ENCODE measurements around the gene ATG3.
"Not testable (repeated sequence)": the region's sequence is repeated elsewhere in the genome, so short reads cannot be mapped to it uniquely, and the experiment has no call there.

ATG3 gene

DNA sequence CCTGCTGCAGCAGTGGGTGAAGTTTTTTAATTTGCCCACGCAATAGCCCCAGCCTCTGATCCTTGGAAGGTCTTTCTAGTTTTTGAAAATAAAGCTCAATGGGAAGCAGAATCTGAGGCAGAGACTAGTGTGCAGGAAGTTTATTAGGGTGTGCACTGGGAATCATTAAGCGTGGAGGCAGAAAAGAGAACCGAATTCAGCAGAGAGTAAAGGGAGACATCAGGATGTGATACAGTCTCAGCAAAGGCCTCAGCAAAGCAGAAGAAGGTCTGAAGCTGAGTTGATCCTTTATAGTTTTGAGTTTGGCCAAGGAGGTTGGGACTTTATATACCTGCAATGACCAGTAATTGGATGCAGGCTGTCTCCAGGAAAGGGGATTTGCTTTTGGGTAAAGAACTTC lies 57.6 kb downstream of the ATG3 start:
- no peak overlapping the region for H3K4me3 ChIP-seq (ENCODE audit: low read depth, low read length)
- in situ Hi-C loops (cut with HindIII; ENCODE audit: low sequenced_read_pairs): no loop called here
- no peak for DNase-seq (ENCODE audit: low read depth, low spot score)
- TF ChIP-seq, protein P1, sequence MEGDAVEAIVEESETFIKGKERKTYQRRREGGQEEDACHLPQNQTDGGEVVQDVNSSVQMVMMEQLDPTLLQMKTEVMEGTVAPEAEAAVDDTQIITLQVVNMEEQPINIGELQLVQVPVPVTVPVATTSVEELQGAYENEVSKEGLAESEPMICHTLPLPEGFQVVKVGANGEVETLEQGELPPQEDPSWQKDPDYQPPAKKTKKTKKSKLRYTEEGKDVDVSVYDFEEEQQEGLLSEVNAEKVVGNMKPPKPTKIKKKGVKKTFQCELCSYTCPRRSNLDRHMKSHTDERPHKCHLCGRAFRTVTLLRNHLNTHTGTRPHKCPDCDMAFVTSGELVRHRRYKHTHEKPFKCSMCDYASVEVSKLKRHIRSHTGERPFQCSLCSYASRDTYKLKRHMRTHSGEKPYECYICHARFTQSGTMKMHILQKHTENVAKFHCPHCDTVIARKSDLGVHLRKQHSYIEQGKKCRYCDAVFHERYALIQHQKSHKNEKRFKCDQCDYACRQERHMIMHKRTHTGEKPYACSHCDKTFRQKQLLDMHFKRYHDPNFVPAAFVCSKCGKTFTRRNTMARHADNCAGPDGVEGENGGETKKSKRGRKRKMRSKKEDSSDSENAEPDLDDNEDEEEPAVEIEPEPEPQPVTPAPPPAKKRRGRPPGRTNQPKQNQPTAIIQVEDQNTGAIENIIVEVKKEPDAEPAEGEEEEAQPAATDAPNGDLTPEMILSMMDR (IDR thresholded peaks at IDR 0.05; ENCODE audit: low read depth, low read length): no peak

DNA sequence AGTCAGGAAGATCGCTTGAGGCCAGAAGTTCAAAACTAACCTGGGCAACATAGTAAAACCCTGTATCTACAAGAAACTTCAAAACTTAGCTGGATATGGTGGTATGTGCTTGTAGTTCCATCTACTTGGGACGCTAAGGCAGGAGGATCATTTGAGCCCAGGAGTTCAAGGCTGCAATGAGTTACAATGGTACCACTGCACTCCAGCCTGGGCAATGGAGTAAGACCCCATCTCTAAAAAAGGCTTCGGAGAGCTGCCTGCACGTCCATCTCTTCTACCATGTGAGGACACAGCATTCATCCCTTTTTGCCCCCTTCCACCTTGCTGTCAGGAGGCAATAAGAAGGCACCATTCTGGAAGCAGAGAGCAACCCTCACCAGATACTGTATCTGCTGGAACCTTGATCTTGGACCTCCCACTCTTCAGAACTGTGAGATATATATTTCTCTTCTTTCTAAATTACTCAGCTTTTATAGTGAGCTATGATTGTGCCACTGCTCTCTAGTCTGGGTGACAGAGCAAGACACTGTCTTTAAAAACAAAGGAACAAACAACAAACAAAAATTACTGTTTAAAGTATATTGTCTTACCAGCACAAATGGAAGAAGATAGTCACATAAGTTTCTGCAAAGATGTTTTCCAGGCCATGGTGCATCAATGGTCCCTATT lies 58.3 kb downstream of the ATG3 start:
- no peak for DNase-seq (ENCODE audit: low read depth, low spot score)
- TF ChIP-seq, protein P1 (IDR thresholded peaks at IDR 0.05; ENCODE audit: low read depth, low read length): no peak
- in situ Hi-C loops (cut with HindIII; ENCODE audit: low sequenced_read_pairs): no loop called here
- H3K4me3 ChIP-seq (ENCODE audit: low read depth, low read length): no peak overlapping the region

DNA sequence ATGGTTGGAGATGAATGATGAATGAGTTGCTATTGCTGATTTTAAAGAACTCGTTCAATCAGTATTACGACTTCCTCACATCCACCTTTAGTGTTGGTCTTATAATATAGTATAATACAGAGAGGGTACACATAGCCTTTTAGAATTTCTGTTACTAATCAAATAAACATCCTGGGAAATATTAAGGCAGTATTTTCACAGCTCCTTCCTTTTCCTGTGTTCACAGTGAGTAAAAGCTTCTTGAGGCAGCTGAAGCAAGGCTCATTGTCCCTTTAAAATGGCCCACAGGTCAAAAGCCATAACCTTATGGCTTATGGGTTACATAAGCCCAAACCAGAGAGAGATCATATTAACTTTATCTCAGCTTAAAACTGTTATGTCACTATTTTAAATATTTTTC lies 61.1 kb downstream of the ATG3 start:
- TF ChIP-seq, protein P1 (IDR thresholded peaks at IDR 0.05; ENCODE audit: low read depth, low read length): no peak
- in situ Hi-C loops (cut with HindIII; ENCODE audit: low sequenced_read_pairs): no loop called here
- H3K4me3 ChIP-seq (ENCODE audit: low read depth, low read length): no peak overlapping the region
- no peak for DNase-seq (ENCODE audit: low read depth, low spot score)

DNA sequence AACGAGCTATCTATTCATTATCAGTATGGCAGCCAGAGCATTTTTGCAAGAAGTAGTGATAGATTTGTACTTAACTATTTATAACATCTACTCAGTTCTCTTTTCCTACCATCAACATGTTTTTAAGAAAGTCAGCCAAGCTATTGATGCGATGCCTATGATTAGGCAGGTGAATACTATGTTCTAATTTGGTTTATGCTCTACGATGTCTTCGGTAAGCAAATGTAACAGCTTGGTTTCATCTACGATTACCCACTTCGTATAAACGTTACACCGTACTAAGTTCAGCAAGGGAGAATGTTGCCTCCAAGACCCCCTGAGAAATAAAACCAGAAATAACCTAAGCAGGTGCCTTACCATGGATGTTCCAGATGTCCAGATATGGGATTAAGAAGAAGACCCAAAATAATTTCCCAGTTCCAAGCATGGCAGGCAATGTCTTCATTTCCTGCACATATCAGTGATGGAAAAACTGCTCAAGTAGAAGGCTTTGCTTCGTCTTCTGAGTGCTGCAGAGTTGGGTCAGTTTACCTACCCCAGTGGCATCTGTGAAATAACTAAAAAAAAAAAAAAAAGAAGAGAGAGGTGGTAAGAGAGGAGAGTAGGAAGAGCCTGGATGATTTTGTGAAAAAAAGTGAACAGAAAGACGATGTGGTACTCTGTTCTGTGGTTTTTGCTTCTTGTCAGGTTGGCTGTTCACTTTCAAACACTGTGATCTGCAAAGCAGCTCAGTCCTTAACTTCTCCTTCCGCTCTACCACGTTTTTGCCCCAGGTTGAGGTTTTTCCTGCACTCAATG lies 62.6 kb downstream of the ATG3 start, which contains the start of gene BTLA:
Gene BTLA (minus strand): TSS at position 559 of the 798 bp plus-strand sequence. CDS start 114 bp downstream, at position 445.
- DNase-seq (ENCODE audit: low read depth, low spot score): no peak
- in situ Hi-C loops (cut with HindIII; ENCODE audit: low sequenced_read_pairs): no loop called here
- TF ChIP-seq, protein P1 (IDR thresholded peaks at IDR 0.05; ENCODE audit: low read depth, low read length): no peak
- H3K4me3 ChIP-seq (ENCODE audit: low read depth, low read length): no peak within 1 kb of the TSS

DNA sequence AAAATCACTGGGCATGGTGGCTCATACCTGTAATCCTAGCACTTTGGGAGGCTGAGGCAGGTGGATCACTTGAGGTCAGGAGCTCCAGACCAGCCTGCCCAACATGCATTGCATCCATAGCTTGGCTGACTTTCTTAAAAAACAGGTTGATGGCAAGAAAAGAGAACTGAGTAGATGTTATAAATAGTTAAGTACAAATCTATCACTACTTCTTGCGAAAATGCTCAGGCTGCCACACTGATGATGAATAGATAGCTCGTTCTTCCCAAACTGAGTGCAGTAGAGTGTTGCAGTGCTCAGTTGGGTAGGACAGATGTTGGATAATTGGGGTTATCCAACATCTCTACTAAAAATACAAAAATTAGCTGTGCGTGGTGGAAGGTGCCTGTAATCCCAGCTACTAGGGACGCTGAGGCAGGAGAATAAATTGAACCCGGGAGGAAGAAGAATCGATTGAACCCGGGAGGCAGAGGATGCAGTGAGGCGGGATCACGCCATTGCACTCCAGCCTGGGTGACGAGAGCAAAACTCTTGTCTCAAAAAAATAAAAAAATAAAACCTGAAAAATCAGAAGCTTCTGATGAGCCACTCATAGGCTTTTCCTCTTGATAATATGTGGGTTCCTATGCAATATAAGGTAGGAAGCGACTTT lies 63.7 kb downstream of the ATG3 start:
- TF ChIP-seq, protein P1 (IDR thresholded peaks at IDR 0.05; ENCODE audit: low read depth, low read length): no peak
- DNase-seq (ENCODE audit: low read depth, low spot score): no peak
- no peak overlapping the region for H3K4me3 ChIP-seq (ENCODE audit: low read depth, low read length)
- in situ Hi-C loops (cut with HindIII; ENCODE audit: low sequenced_read_pairs): no loop called here

DNA sequence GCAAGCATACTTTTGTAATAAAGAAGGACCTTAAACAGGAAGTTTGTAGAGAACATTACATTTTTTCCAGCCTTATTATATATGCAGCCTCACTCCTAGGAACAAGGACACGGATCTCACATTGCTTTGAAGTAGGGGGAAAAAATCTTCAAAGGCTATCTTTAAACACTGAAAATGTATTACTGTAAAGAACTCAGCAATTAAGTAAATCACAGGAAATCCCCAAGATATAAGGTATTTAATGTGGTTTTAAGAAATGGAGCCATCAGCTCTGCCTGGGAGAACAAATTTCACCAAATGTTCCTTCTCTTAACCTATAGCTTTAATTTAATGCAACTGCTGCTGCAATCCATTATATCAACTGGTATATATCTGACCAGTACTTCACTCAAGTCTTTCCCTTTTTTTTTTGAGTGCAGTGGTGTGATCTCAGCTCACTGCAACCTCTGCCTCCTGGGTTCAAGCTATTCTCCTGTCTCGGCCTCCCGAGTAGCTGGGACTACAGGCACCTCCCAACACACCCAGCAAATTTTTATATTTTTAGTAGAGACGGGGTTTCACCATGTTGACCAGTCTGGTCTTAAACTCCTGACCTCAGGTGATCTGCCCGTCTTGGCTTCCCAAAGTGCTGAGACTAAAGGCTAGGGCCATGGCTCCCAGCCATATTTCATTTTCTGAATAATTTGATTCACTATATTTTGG lies 65.2 kb downstream of the ATG3 start:
- in situ Hi-C loops (cut with HindIII; ENCODE audit: low sequenced_read_pairs): no loop called here
- DNase-seq (ENCODE audit: low read depth, low spot score): no peak
- TF ChIP-seq, protein P1 (IDR thresholded peaks at IDR 0.05; ENCODE audit: low read depth, low read length): no peak
- H3K4me3 ChIP-seq (ENCODE audit: low read depth, low read length): no peak overlapping the region

DNA sequence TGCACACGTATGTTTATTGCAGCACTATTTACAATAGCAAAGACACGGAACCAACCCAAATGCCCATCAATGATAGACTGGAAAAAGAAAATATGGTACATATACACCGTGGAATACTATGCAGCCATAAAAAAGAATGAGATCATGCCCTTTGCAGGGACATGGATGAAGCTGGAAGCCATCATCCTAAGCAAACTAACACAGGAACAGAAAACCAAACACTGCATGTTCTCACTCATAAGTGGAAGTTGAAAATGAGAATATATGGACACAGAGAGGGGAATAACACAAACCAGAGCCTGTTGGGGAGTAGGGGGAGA lies 67.4 kb downstream of the ATG3 start:
- DNase-seq (ENCODE audit: low read depth, low spot score); in situ Hi-C loops (cut with HindIII; ENCODE audit: low sequenced_read_pairs); H3K4me3 ChIP-seq (ENCODE audit: low read depth, low read length): not testable (repeated sequence)
